H7 (cell line): ENCODE measurements around the gene MGLL. TPM values are rescaled to one million over a fixed set of nuclear protein-coding genes. Genes with fewer than 3 reads are reported as not detected.

Experiments
- DNase-seq: peaks from one replicate; pipeline ENCODE4 v3.0.0; 2012
- H3K27me3 ChIP-seq: 2 replicates; pipeline ENCODE4 v1.6.0; 2011; ENCODE audit warnings: mild to moderate bottlenecking, low read length; ENCODE audit not compliant: control insufficient read depth, insufficient read depth
- H3K36me3 ChIP-seq: replicated peaks from 2 replicates; pipeline ENCODE4 v1.5.1; 2011; ENCODE audit warnings: low read length; ENCODE audit not compliant: control insufficient read depth, insufficient read depth
- H3K4me3 ChIP-seq: 2 replicates; pipeline ENCODE4 v1.5.1; 2011; ENCODE audit warnings: low read depth, mild to moderate bottlenecking, control low read depth, low read length, moderate library complexity; ENCODE audit not compliant: insufficient read depth
- total RNA-seq: library from RNA; depleted of rRNA; stranded (reverse); fragments of >200 nt; shearing (Covaris generic); gene quantifications from 2 replicates; pipeline ENCODE4 v1.2.3, GENCODE V29; 2014

The MGLL gene
- total RNA-seq, 1 experiment from 2014 or later = 0.31 TPM

- Histone ChIP-seq H3K4me3 (no peak overlapping the region), H3K27me3 (peaks cover 28% of the 10 kb centered on the region), H3K36me3 (no peaks in the 10 kb centered on the region)
- DNase-seq = no peak
Observed at GRCh38 chr3:127824151-127824825, 2.0 kb upstream of the MGLL start.

DNA sequence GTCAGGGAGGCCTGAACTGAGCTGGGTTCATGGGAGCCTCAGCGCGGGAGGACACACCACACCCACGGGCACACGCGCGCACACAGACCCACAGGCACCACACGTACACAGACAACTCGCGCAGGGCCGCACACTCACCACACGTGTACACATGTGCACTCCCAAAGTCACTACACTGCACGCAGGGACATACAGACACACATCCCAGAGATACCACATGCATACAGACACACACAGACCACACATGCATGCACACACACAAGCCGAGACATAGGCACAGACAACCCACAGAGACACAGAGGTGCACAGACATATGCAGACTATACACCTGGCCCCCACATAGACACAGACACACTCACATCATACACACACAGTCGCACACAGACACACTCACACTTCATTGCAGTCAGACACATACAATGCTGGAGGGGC is 1.1 kb upstream of the MGLL start:
- Histone ChIP-seq H3K36me3 (no peaks in the 10 kb centered on the region), H3K4me3 (no peak overlapping the region), H3K27me3 (peaks cover 28% of the 10 kb centered on the region)
- DNase-seq = no peak

DNA sequence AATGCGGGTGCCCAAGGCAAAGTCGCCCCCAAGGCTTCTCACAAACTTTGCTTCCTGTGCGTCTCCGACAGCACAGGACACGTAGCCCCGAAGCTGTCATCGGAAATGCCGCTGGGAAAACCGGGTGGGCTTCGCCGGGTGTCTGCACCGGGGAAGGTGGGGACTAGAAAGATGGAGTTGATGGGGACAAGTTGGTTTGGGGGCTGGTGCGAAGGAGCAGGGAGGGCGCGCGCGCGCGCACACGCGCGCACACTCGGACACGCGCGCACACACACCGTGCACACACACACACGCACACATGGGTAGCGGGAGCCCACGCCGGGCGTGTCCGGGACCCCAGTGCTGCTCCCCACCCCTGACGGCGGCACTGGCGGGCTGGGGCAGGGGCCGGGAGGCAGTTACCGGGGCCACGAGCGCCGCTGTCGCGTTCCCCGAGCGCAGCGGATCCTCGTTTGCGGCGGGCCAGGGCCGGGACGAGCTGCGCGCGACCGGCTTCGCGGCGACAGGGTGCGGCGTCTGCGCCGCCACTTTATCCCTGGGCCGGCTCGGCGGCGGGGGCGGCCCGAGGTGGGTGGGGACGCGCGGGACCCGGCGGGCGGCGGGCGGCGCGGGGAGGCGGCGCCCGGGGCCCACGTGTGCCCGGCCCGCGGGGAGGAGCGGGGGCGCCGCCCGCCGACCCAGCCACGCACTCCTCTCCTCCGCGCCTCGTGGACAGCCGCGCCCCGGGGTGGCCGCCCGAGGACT is 539 bp upstream of the MGLL start:
- Histone ChIP-seq H3K27me3 (peaks cover 28% of the 10 kb centered on the region), H3K36me3 (no peaks in the 10 kb centered on the region), H3K4me3 (peak overlapping the region; percentile 71)
- DNase-seq = peak; percentile 79

DNA sequence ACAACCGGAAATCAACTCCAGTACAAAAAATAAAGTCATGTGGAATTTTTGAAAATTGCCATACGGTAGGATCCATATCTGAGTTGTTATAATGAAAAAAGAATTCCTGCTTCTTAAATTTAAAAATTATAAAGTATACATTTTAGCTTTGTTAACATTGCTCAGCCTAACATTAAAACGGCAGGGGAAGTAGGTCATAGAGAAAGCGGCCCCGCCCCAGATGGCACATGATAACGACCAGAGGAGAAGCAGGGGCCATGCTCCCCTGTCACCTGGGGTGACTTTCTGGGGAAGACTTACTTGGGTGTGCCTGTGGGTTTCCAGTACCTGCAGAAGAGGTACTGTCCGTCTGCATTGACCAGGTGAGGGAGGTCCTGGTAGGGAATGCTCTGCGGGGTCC is 921 bp downstream of the MGLL start:
- no peak for DNase-seq
- H3K4me3 ChIP-seq = no peak overlapping the region
- H3K27me3 ChIP-seq = peaks cover 28% of the 10 kb centered on the region
- H3K36me3 ChIP-seq = no peaks in the 10 kb centered on the region

GRCh38 chr3:127820826-127821313 is 1.4 kb downstream of the MGLL start:
- Histone ChIP-seq H3K4me3 (no peak overlapping the region), H3K27me3 (peaks cover 28% of the 10 kb centered on the region), H3K36me3 (no peaks in the 10 kb centered on the region)
- DNase-seq = no peak

GRCh38 chr3:127820221-127820825 is 2.0 kb downstream of the MGLL start:
- DNase-seq = peak; percentile 61
- Histone ChIP-seq H3K27me3 (peaks cover 28% of the 10 kb centered on the region), H3K4me3 (no peak overlapping the region), H3K36me3 (no peaks in the 10 kb centered on the region)

DNA sequence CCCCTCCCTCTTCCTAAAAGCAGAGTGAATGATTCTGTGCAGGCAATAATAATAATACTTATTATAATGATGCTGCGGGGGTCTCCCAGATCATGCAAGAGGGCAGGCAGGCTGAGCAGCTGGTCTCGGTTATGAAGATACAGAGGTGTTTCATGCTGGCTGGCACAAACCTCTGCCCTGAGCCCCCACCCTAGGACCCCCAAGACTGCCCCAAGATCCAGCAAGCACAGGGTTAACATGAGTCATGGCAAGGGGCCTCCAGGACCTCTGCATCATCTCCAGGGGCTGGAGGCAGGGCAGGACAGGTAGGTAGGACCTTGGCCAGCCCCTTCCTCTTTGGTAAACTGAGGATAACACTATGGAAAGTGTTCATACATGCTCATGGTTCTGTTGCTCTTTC is 2.7 kb downstream of the MGLL start:
- Histone ChIP-seq H3K36me3 (no peaks in the 10 kb centered on the region), H3K27me3 (peaks cover 28% of the 10 kb centered on the region), H3K4me3 (no peak overlapping the region)
- DNase-seq = no peak

- no peak for DNase-seq
- Histone ChIP-seq H3K4me3 (no peak overlapping the region), H3K27me3 (peaks cover 27% of the 10 kb centered on the region), H3K36me3 (no peaks in the 10 kb centered on the region)
Observed at GRCh38 chr3:127819086-127819485, 3.2 kb downstream of the MGLL start.

GRCh38 chr3:127817406-127817841 is 4.9 kb downstream of the MGLL start:
- Histone ChIP-seq H3K36me3 (no peaks in the 10 kb centered on the region), H3K27me3 (peaks cover 12% of the 10 kb centered on the region), H3K4me3 (no peak overlapping the region)
- no peak for DNase-seq

GRCh38 chr3:127816783-127817405 is 5.4 kb downstream of the MGLL start:
- peaks cover 7% of the 10 kb centered on the region for H3K27me3 ChIP-seq
- no peak overlapping the region for H3K4me3 ChIP-seq
- H3K36me3 ChIP-seq = no peaks in the 10 kb centered on the region
- DNase-seq = no peak

- no peak for DNase-seq
- H3K27me3 ChIP-seq = peaks cover 2% of the 10 kb centered on the region; the same call in 1 of the 2 replicates
- H3K4me3 ChIP-seq = no peak overlapping the region
- no peaks in the 10 kb centered on the region for H3K36me3 ChIP-seq
Observed at GRCh38 chr3:127815641-127816605, 6.4 kb downstream of the MGLL start.

- Histone ChIP-seq H3K27me3 (no peaks in the 10 kb centered on the region), H3K36me3 (no peaks in the 10 kb centered on the region), H3K4me3 (no peak overlapping the region)
- DNase-seq = no peak
Observed at GRCh38 chr3:127815001-127815400, 7.3 kb downstream of the MGLL start.

DNA sequence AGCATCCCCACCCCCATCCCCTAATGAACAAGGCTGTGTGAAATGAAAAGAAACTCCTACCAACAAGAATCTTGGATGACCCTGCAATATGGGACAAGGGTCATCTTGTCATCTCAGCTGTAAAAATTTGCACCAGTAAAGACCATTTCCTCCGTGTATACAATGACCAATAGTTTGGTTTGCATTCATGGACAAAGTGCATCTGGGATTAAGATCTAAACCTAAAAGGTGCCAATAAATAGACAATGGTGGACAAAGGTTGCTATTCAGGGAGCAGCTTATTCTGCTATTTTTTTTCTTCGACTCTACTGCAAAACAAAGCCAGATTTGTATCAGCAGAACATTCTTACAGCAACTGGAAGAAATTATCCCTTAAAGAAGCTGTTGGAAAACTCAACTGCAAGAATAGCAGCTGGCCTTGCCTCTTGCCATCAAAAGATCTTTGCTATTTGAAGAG is 8.0 kb downstream of the MGLL start:
- H3K4me3 ChIP-seq = no peak overlapping the region
- no peaks in the 10 kb centered on the region for H3K27me3 ChIP-seq
- DNase-seq = no peak
- no peaks in the 10 kb centered on the region for H3K36me3 ChIP-seq
